Stimulated activated memory B cell treated with anti-CD40 and anti-IgM and Interleukin-4, amounts not matched to agents 10 μg/mL and 1 μg/mL and 100 μg/mL, for 72 hours (primary cell): ENCODE data around the gene ZBTB33.

Source experiments
- ATAC-seq: fragments of 150-1000 bp; cut with Tn5 transposase; 2 replicates; pipeline ENCODE4 v1.10.0; 2021
- H3K27ac Mint-ChIP-seq: one replicate; pipeline ENCODE4 v1.8.0; 2022; ENCODE audit warnings: mild to moderate bottlenecking, mixed read lengths
- H3K27me3 Mint-ChIP-seq: one replicate; pipeline ENCODE4 v1.8.0; 2022; ENCODE audit warnings: mixed read lengths
- H3K36me3 Mint-ChIP-seq: one replicate; pipeline ENCODE4 v1.8.0; 2022; ENCODE audit warnings: mixed read lengths
- H3K4me1 Mint-ChIP-seq: one replicate; pipeline ENCODE4 v1.8.0; 2022; ENCODE audit warnings: mixed read lengths
- H3K4me3 Mint-ChIP-seq: one replicate; pipeline ENCODE4 v1.8.0; 2022; ENCODE audit warnings: mild to moderate bottlenecking, moderate library complexity, mixed read lengths
- H3K9me3 Mint-ChIP-seq: one replicate; pipeline ENCODE4 v1.8.0; 2022; ENCODE audit warnings: mixed read lengths

Gene ZBTB33

DNA sequence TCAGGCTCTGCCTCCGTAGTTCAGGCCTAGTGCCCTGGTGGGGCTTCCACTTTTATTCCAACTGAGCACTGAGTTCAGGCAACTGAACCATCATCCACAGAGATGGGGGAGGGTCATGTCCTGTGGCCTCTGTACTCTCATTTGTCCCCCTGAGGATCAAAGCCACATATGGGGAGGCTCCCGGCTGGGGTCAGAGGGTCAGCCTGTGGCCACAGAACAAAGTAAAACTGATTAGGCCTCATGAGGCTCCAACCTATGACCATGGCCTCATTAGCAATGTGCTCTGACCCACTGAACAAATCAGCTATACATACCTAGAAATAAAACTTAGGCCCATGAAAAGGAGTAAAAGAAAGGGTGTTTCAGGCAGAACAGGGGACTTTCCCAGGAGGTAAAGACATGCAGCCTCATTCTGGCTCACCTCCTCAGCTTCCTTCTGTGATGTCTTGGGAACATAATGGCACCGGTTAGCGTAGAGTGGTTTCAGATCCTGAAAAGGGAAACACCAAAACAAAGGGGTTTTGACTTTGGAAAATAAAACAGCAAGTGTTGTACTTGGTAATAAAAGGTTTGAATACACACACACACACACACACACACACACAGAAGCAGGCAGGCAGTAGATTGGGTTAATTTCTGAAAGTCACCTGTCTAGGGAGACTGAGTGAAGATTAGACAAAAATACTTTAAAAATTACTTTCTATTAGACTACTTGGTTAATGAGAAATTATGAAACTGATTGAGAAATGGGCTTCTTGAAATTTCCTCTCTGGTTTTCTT, 36.3 kb downstream of the ZBTB33 start:
- Mint-ChIP-seq H3K36me3 (no peaks in the 10 kb centered on the region), H3K9me3 (no peaks in the 10 kb centered on the region), H3K27me3 (no peaks in the 10 kb centered on the region), H3K27ac (no peak overlapping the region), H3K4me1 (peaks cover 10% of the 10 kb centered on the region), H3K4me3 (no peak overlapping the region)
- ATAC-seq = no peak

DNA sequence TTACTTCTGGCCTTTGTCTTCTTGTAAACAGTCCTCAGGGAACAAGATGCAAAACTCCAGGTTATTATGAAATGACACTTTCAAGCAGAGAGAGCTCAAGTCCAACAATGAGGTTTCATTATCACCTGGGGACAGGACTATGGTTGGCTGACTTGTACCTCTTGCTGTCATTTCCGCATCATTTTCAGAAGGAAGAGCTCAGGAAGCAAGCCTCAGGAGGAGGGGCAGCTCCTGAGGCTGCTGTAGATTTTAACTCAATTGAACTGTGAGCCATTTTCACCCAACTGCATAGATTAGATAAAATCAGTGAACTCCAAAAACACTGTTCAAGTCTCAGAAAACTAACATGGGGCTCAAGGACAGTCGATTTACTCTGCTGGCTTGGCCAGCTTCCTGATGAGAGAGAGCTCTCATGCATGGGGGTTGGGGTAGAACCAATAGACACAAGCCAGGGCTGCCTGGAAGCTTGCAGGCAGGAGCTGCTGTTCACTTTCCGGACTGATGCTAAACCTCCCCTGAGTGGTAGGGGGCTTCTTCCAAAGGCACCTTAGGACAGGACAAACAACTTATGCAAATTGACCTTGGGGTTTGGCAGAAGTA, 37.0 kb downstream of the ZBTB33 start:
- Mint-ChIP-seq H3K9me3 (no peaks in the 10 kb centered on the region), H3K4me3 (no peak overlapping the region), H3K27me3 (no peaks in the 10 kb centered on the region), H3K4me1 (peaks cover 10% of the 10 kb centered on the region), H3K27ac (no peak overlapping the region), H3K36me3 (no peaks in the 10 kb centered on the region)
- ATAC-seq = no peak

DNA sequence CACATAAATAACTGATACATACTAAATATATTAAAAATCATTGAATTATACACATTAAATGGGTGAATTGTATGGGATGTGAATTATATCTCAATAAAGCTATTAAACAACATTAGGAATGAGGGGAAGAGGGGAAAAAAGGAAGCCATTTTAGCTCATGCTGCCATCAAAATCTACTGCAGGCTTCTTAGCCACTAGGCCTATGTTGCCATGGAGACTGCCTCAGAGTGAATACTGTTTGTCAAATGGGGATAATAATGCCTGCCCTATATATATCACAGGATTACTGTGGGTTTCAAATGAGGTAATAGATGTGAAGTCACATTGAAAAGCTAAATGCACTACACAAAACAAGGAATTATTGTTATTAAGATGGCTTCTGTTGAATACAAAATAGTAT, 39.5 kb downstream of the ZBTB33 start:
- Mint-ChIP-seq H3K27me3 (no peaks in the 10 kb centered on the region), H3K4me1 (peaks cover 10% of the 10 kb centered on the region), H3K4me3 (no peak overlapping the region), H3K27ac (no peak overlapping the region), H3K9me3 (no peaks in the 10 kb centered on the region), H3K36me3 (no peaks in the 10 kb centered on the region)
- ATAC-seq = no peak

DNA sequence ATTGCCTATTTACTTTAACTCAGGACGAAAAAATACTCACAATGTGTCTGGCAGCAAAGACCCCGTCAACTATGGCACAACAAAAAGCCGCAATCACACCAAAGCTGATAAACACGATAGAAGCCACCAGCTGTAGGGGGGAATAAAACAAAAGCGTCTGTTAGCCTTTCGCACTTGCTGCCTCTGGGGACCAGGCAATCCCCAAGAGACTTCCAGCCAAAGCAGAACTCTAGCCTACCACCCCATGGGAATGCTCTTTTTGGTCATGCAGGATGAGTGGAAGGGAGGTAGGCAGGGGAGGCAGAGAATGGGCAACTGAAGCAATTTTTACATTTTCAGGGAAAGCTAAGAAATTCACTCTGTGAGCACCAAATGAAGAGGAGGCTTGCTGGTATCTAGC, 40.6 kb downstream of the ZBTB33 start:
- no peaks in the 10 kb centered on the region for H3K36me3 Mint-ChIP-seq
- no peaks in the 10 kb centered on the region for H3K27me3 Mint-ChIP-seq
- ATAC-seq = no peak
- H3K9me3 Mint-ChIP-seq = no peaks in the 10 kb centered on the region
- H3K27ac Mint-ChIP-seq = no peak overlapping the region
- no peak overlapping the region for H3K4me3 Mint-ChIP-seq
- H3K4me1 Mint-ChIP-seq = peaks cover 10% of the 10 kb centered on the region

DNA sequence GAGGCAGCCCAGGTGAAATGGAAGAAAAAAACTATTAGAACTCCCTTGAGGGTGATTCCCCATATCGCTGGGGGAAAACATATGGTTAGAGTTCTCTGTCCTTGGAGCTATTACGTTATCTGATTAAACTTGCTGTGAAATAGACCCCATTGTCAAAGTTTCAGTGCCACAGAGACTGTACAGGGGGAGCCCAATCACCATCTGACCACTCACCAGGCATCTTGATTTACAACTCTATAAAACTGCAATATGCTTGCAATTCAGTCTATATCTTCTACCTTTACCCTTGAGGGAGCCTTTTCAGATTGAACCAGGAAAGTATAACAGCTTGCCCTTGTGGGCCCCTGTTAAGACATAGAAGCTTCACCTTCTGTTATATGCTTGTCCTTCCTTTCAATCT, 42.4 kb downstream of the ZBTB33 start:
- Mint-ChIP-seq H3K9me3 (no peaks in the 10 kb centered on the region), H3K4me3 (no peak overlapping the region), H3K4me1 (peaks cover 4% of the 10 kb centered on the region), H3K27ac (no peak overlapping the region), H3K36me3 (no peaks in the 10 kb centered on the region), H3K27me3 (no peaks in the 10 kb centered on the region)
- ATAC-seq = no peak

DNA sequence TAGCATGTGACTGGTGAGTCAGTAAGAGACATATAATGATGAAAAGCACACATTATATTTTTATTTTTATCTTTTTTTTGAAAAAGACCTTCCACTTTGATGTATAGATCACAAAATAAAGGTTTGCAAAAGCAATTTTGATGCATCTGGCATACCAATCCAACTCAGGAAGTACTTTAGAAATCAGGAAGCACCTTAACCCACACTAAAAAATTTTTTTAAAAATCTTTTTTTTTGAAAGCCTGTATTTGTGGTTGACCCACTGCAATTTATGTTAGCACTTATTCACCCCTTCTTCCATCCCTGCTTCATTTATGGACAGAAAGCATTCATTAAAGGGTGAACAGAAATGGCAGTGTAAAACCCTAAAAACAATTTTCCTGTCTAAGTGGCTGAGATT, 44.0 kb downstream of the ZBTB33 start:
- Mint-ChIP-seq H3K27me3 (no peaks in the 10 kb centered on the region), H3K36me3 (no peaks in the 10 kb centered on the region), H3K9me3 (no peaks in the 10 kb centered on the region), H3K4me1 (peaks cover 4% of the 10 kb centered on the region), H3K4me3 (no peak overlapping the region), H3K27ac (no peak overlapping the region)
- no peak for ATAC-seq

DNA sequence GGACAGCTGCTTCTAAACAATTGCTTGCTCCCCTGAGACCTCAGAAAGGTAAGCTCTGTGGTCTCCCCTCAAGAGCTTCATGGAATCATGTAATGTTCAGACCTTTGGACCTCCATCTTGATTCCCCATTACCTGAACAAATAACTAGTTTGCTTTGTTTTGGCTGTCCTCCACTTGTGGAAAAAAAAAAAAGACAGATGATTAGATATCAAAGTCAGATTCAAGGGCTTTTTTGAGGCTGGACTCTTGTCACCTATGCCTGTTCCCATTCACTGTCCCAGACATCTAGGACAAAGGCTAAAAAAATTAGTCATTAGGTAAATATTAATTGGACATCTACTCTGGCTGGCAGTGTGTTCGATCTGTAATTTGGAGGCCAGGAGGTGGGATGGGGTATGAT, 47.3 kb downstream of the ZBTB33 start:
- Mint-ChIP-seq H3K4me3 (no peak overlapping the region), H3K9me3 (no peaks in the 10 kb centered on the region), H3K27me3 (no peaks in the 10 kb centered on the region), H3K4me1 (peaks cover 11% of the 10 kb centered on the region), H3K36me3 (no peaks in the 10 kb centered on the region), H3K27ac (no peak overlapping the region)
- no peak for ATAC-seq

DNA sequence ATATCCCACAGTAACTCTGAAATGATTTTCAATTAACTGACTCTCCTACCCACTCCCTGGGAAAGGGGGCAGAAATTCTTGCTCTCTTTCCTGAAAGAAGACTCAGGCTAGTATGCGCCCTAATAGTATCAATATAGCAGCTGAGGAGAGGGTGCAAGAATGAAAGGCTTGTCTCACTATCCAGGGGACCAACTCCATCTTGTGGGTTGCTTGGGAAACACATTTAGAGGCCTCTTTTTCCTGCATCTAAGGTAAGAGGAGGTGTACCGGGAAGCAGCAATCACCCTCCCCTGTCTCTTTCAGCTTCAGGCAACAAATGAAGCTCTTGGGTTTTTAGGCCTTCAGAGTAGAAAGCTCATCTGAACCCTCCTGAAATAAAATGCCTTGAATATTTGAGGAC, 49.3 kb downstream of the ZBTB33 start:
- H3K36me3 Mint-ChIP-seq = no peaks in the 10 kb centered on the region
- H3K4me3 Mint-ChIP-seq = no peak overlapping the region
- no peak for ATAC-seq
- H3K27me3 Mint-ChIP-seq = no peaks in the 10 kb centered on the region
- no peak overlapping the region for H3K27ac Mint-ChIP-seq
- H3K9me3 Mint-ChIP-seq = no peaks in the 10 kb centered on the region
- peaks cover 13% of the 10 kb centered on the region for H3K4me1 Mint-ChIP-seq

DNA sequence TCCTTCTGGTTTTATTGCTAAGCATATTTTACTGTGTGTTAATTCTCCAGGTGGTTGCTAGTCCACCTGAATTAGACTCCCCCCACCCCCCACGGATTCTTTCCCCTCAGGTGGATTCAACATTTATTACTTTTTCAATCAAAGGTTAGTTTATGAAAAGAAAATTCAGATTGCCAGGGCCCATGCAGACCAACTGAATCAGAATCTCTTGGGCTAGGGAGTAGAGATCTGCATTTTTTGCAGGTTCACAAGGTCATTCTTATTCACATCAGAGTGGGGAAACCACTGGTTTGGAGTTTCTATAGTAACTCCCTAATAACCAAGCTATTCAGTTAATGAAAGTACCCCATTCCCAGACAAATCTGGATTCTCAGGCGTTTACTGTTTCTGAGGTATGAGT, 50.9 kb downstream of the ZBTB33 start:
- Mint-ChIP-seq H3K27me3 (no peaks in the 10 kb centered on the region), H3K36me3 (no peaks in the 10 kb centered on the region), H3K4me1 (peaks cover 13% of the 10 kb centered on the region), H3K9me3 (no peaks in the 10 kb centered on the region), H3K4me3 (no peak overlapping the region), H3K27ac (no peak overlapping the region)
- no peak for ATAC-seq

DNA sequence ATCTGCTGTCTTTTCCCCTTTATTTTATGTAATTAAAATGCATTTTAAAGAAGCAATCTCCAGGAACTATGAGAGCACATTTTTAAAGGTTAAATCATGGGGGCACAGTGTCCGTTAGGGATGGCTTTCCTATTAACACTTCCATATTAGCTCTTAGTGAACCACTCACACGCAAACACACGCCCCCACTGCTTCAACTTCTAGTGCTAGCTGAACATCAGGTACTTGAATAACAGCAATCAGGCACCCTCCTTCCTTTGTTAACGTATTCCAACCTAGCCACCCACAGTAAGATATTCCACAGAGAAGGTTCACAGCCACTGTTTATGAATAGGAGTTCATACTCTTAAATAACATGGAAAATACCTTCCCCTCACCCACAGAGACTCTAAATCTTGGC, 51.3 kb downstream of the ZBTB33 start:
- Mint-ChIP-seq H3K9me3 (no peaks in the 10 kb centered on the region), H3K4me3 (peak overlapping the region; percentile 23), H3K36me3 (no peaks in the 10 kb centered on the region), H3K4me1 (peaks cover 13% of the 10 kb centered on the region), H3K27me3 (no peaks in the 10 kb centered on the region), H3K27ac (peak overlapping the region; percentile 69)
- ATAC-seq = no peak

DNA sequence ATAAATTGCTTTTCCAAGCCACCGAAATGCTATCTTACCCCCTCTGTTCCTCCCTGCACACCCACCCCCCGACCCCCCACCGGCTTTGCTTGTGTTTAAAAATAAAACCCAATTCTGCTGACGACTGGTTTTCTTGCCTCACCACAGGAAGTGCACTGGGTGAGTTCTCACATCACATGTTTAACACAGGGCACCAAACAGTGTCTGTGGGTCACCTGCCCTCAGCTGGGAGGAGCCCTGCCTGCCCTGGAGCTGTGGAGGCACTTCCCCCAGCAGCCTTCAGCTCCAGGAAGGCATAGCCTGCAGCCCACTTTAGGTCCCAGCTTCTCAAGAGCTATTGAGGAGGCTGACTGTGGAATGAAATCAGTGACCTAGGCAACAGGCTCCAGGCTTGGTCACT, 51.8 kb downstream of the ZBTB33 start:
- peak overlapping the region; percentile 23 for H3K4me3 Mint-ChIP-seq
- H3K27me3 Mint-ChIP-seq = no peaks in the 10 kb centered on the region
- no peaks in the 10 kb centered on the region for H3K9me3 Mint-ChIP-seq
- H3K27ac Mint-ChIP-seq = peak overlapping the region; percentile 69
- peaks cover 13% of the 10 kb centered on the region for H3K4me1 Mint-ChIP-seq
- peak; percentile 87 for ATAC-seq
- no peaks in the 10 kb centered on the region for H3K36me3 Mint-ChIP-seq

DNA sequence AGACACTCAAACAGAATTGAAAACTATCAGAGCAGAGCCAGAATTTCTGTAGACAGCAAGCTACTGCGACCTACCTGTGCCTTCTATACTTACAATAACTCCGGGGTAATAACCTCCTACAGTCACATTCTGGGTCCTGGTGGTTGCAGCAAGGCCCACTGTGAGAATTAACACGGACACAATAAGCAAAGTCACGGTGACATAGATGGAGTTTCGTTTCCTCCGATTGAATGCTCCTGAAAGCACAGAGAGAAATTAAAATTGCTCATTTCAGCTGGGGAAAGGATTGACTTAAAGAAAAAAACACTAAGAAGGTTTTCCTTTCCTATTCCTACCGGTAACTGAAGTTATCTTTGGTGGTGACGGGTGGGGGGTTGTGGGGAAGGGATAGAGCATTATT, 53.6 kb downstream of the ZBTB33 start:
- no peaks in the 10 kb centered on the region for H3K9me3 Mint-ChIP-seq
- ATAC-seq = no peak
- no peak overlapping the region for H3K27ac Mint-ChIP-seq
- no peaks in the 10 kb centered on the region for H3K36me3 Mint-ChIP-seq
- peaks cover 15% of the 10 kb centered on the region for H3K4me1 Mint-ChIP-seq
- peaks cover 2% of the 10 kb centered on the region for H3K27me3 Mint-ChIP-seq
- H3K4me3 Mint-ChIP-seq = no peak overlapping the region

DNA sequence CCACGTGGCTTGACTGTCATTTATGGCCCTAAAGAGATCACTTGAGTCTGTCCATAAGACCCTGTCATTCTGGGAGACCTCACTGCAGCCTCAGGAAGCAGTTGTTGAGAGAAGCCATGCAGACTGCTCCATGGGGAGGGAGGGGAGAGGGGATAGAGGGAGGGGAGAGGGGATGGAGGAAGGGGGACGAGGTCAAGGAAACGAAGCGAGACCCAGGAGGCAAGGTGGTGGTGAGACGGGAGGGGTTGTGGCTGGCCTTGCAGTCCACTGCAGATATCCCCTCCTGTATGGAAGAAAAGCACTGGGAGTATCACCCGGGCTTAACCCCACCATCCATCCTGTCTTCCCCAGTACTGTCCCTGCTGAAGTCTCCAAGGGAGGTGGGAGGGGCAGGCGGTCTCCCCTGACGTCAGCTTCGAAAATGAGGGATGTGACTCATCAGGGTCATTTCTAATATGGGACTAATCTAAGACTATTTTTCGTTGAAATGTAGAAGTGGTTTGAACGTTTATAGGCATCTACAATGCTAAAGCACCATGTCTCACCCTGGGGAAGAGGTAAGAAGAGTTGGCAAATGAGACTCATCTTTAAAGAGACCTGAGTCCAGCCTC, 55.0 kb downstream of the ZBTB33 start:
- Mint-ChIP-seq H3K9me3 (no peaks in the 10 kb centered on the region), H3K27ac (no peak overlapping the region), H3K4me3 (no peak overlapping the region), H3K36me3 (no peaks in the 10 kb centered on the region), H3K27me3 (peaks cover 16% of the 10 kb centered on the region), H3K4me1 (peaks cover 24% of the 10 kb centered on the region)
- no peak for ATAC-seq

DNA sequence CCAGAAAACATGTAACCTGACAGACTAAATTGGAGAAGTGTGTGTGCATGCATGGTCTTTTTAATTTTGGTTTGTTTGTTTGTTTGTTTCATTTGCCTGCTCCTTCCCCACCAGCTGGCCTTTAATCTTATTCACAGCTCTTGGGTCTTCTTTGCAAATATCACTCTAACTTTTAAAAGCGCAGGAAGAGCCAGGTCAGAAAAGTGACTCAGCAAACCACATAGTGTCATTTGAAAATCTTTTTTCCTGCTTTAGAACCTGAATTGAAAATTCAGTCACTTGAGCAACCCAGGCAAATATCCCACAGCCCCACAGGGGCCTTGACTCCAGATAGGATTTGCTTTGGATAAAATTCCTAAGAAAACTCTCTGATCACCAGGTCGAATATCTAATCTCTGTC, 56.0 kb downstream of the ZBTB33 start:
- Mint-ChIP-seq H3K9me3 (no peaks in the 10 kb centered on the region), H3K27ac (no peak overlapping the region), H3K4me1 (peaks cover 24% of the 10 kb centered on the region), H3K4me3 (no peak overlapping the region), H3K27me3 (peaks cover 26% of the 10 kb centered on the region), H3K36me3 (no peaks in the 10 kb centered on the region)
- ATAC-seq = no peak
